ENCODE data around the gene KRT72. TPM values are rescaled to one million over a fixed set of nuclear protein-coding genes. Genes with fewer than 3 reads are reported as not detected.

Gene KRT72
- total and polyA plus RNA-seq, 2 donors (not counting 3 experiments of a cell fraction or from before 2014, with no cell fraction given), result not detected

GRCh38 chr12:52649066-52649465, 47.8 kb upstream of the KRT72 start:
- DNase-seq (ENCODE audit: low read depth, low spot score), result no peak
- Histone ChIP-seq H3K27me3 (ENCODE audit: control insufficient read depth in 2 of 2, insufficient read depth in 2 of 2, low read length in 2 of 2) (peaks cover 7 to 9% of the 10 kb centered on the region in 2 experiments), H3K9ac (replicated peaks; ENCODE audit: extremely low read depth, insufficient read depth, low read length) (no peak overlapping the region), H3K79me2 (ENCODE audit: control insufficient read depth, insufficient read depth, low read length) (no peaks in the 10 kb centered on the region), H3K27ac (ENCODE audit: insufficient read depth, low read depth, low read length) (no peak overlapping the region), H2AFZ (ENCODE audit: low read depth, low read length) (no peak overlapping the region), H3K36me3 (ENCODE audit: control insufficient read depth in 2 of 2, extremely low read depth in 1 of 2, insufficient read depth in 2 of 2, low read length in 2 of 2) (no peaks in the 10 kb centered on the region), H3K4me2 (ENCODE audit: insufficient read depth, low read length) (no peak overlapping the region), H3K4me3 (replicated peaks in 1 of 3; ENCODE audit: insufficient read depth in 1 of 3, low read depth in 1 of 3, low read length in 3 of 3) (no peak overlapping the region), H3K9me3 (replicated peaks; ENCODE audit: control insufficient read depth, insufficient read depth, low read length) (no peaks in the 10 kb centered on the region), H3K4me1 (ENCODE audit: control insufficient read depth, extremely low read depth, insufficient read depth, low read length) (no peaks in the 10 kb centered on the region), H3K9me1 (replicated peaks; ENCODE audit: control insufficient read depth, extremely low read depth, insufficient read depth, low read length) (no peaks in the 10 kb centered on the region), H4K20me1 (replicated peaks; ENCODE audit: control insufficient read depth, extremely low read depth, insufficient read depth, low read length) (no peaks in the 10 kb centered on the region)
- FAIRE-seq, result no peak
- no peak for TF ChIP-seq POLR2A (IDR thresholded peaks at IDR 0.05; ENCODE audit: low read depth, low read length)
- no peak for TF ChIP-seq MYC (IDR thresholded peaks at IDR 0.05; ENCODE audit: low read depth, low read length)
- TF ChIP-seq MAX (IDR thresholded peaks at IDR 0.05; ENCODE audit: insufficient read depth, insufficient read length), result no peak
- TF ChIP-seq POLR2AphosphoS5 (IDR thresholded peaks at IDR 0.05; ENCODE audit: insufficient read depth, low read depth, low read length), result no peak
- no peak for TF ChIP-seq GATA2 (IDR thresholded peaks at IDR 0.05; ENCODE audit: insufficient read depth, insufficient read length, low read depth, low read length)
- CTCF ChIA-PET, result no interaction called here
- dilution Hi-C loops (cut with MboI; ENCODE audit: extremely low pct_ligation_motif_present, low sequenced_read_pairs) (no loop called here), intact Hi-C loops (cut with micrococcal nuclease) (no loop called here)
- no TSS peak for BruUV-seq (replicated peaks)
- POLR2A ChIA-PET, result no interaction called here

GRCh38 chr12:52648012-52648550, 46.8 kb upstream of the KRT72 start:
- no peak overlapping the region for H2AFZ ChIP-seq (ENCODE audit: low read depth, low read length)
- no TSS peak for BruUV-seq (replicated peaks)
- no peak overlapping the region for H3K9ac ChIP-seq (replicated peaks; ENCODE audit: extremely low read depth, insufficient read depth, low read length)
- H3K79me2 ChIP-seq (ENCODE audit: control insufficient read depth, insufficient read depth, low read length), result no peaks in the 10 kb centered on the region
- ChIA-PET POLR2A (no interaction called here), CTCF (interaction anchor here (1.2 kb wide), 1 partner anchor 37 kb away, joined by 4 read pairs; no protein-coding TSS in a partner anchor)
- no peak for DNase-seq (ENCODE audit: low read depth, low spot score)
- H3K4me2 ChIP-seq (ENCODE audit: insufficient read depth, low read length), result no peak overlapping the region
- no peaks in the 10 kb centered on the region for H4K20me1 ChIP-seq (replicated peaks; ENCODE audit: control insufficient read depth, extremely low read depth, insufficient read depth, low read length)
- no peak for FAIRE-seq
- no peaks in the 10 kb centered on the region for H3K9me1 ChIP-seq (replicated peaks; ENCODE audit: control insufficient read depth, extremely low read depth, insufficient read depth, low read length)
- intact Hi-C loops (cut with micrococcal nuclease), result no loop called here
- no peak for TF ChIP-seq EZH2 (IDR thresholded peaks at IDR 0.05; ENCODE audit: borderline replicate concordance, low read depth, low read length, severe bottlenecking)
- TF ChIP-seq CTCF (IDR thresholded peaks at IDR 0.05; ENCODE audit: extremely low read depth in 1 of 2, insufficient read depth in 1 of 2, low read depth in 1 of 2, low read length in 2 of 2), result no peak
- no peak for TF ChIP-seq MAX (IDR thresholded peaks at IDR 0.05; ENCODE audit: insufficient read depth, insufficient read length)
- TF ChIP-seq POLR2AphosphoS5 (IDR thresholded peaks at IDR 0.05; ENCODE audit: insufficient read depth, low read depth, low read length), result no peak
- no peak for TF ChIP-seq JUN (IDR thresholded peaks at IDR 0.05; ENCODE audit: borderline replicate concordance, insufficient read depth, insufficient read length, low read depth)
- TF ChIP-seq GATA2 (IDR thresholded peaks at IDR 0.05; ENCODE audit: insufficient read depth, insufficient read length, low read depth, low read length), result no peak
- TF ChIP-seq POLR2A (IDR thresholded peaks at IDR 0.05; ENCODE audit: low read depth, low read length), result no peak
- no peak for TF ChIP-seq MYC (IDR thresholded peaks at IDR 0.05; ENCODE audit: low read depth, low read length)
- peaks cover 4 to 9% of the 10 kb centered on the region in 2 experiments for H3K27me3 ChIP-seq (ENCODE audit: control insufficient read depth in 2 of 2, insufficient read depth in 2 of 2, low read length in 2 of 2)
- H3K27ac ChIP-seq (ENCODE audit: insufficient read depth, low read depth, low read length), result no peak overlapping the region
- no peak overlapping the region for H3K4me3 ChIP-seq (replicated peaks in 1 of 3; ENCODE audit: insufficient read depth in 1 of 3, low read depth in 1 of 3, low read length in 3 of 3)
- no peaks in the 10 kb centered on the region for H3K36me3 ChIP-seq (ENCODE audit: control insufficient read depth in 2 of 2, extremely low read depth in 1 of 2, insufficient read depth in 2 of 2, low read length in 2 of 2)
- H3K4me1 ChIP-seq (ENCODE audit: control insufficient read depth, extremely low read depth, insufficient read depth, low read length), result no peaks in the 10 kb centered on the region
- H3K9me3 ChIP-seq (replicated peaks; ENCODE audit: control insufficient read depth, insufficient read depth, low read length), result no peaks in the 10 kb centered on the region
- dilution Hi-C loops (cut with MboI; ENCODE audit: extremely low pct_ligation_motif_present, low sequenced_read_pairs), result no loop called here
